K562 (cell line): ENCODE results near the gene KLF1. TPM values are rescaled to one million over a fixed set of nuclear protein-coding genes. Genes with fewer than 3 reads are reported as not detected.

Source experiments
- ARID2 ChIP-seq: fragments of 450-650 bp; IDR thresholded peaks from 2 replicates; pipeline ENCODE4 v1.6.1; 2017; ENCODE audit warnings: antibody characterized with exemption, mild to moderate bottlenecking
- BHLHE40 ChIP-seq: IDR thresholded peaks from 2 replicates; pipeline ENCODE4 v1.6.1; 2011; ENCODE audit warnings: low read length, improper control_type of control experiment
- CBX5 ChIP-seq: IDR thresholded peaks from 2 replicates; pipeline ENCODE4 v1.6.1; 2014; ENCODE audit warnings: low read depth, borderline replicate concordance
- CBX8 ChIP-seq: fragments of 200-600 bp; sonication (generic); IDR thresholded peaks from 2 replicates; pipeline ENCODE4 v1.6.1; 2012; ENCODE audit warnings: borderline replicate concordance, mixed run types, low read depth, mild to moderate bottlenecking, moderate library complexity, mixed read lengths, low read length, control low read depth, inconsistent platforms; ENCODE audit not compliant: poor library complexity, severe bottlenecking; ENCODE audit errors: extremely low read depth
- ESRRB ChIP-seq: fragments of 250-450 bp; sonication (Bioruptor Pico); IDR thresholded peaks from 2 replicates; pipeline ENCODE4 v1.5.0; 2020; ENCODE audit warnings: mild to moderate bottlenecking, moderate library complexity, borderline replicate concordance
- KLF10 ChIP-seq: fragments of 250-450 bp; sonication (Bioruptor Pico); IDR thresholded peaks from 2 replicates; pipeline ENCODE4 v1.6.1; 2021; ENCODE audit warnings: matching md5 sums
- RFX5 ChIP-seq: IDR thresholded peaks from 2 replicates; pipeline ENCODE4 v1.6.1; 2011; ENCODE audit warnings: low read depth, mild to moderate bottlenecking, improper control_type of control experiment, low read length
- TCF3 ChIP-seq: sonication (generic); formaldehyde crosslinking; IDR thresholded peaks from 2 replicates; pipeline ENCODE4 v1.4.0; 2020; ENCODE audit warnings: mild to moderate bottlenecking, missing genetic modification reagents
- VEZF1 ChIP-seq: fragments of 200-800 bp; sonication (Bioruptor generic); IDR thresholded peaks from 2 replicates; pipeline ENCODE4 v1.6.1; 2017; ENCODE audit warnings: missing genetic modification characterization, missing compliant biosample characterization
- XRCC4 ChIP-seq: IDR thresholded peaks from one replicate; pipeline ENCODE4 v1.6.1; 2011; ENCODE audit not compliant: insufficient read depth, insufficient read length; ENCODE audit errors: extremely low read depth
- ZC3H4 ChIP-seq: sonication (generic); formaldehyde crosslinking; IDR thresholded peaks from 2 replicates; pipeline ENCODE4 v1.9.0; 2021; ENCODE audit warnings: missing genetic modification reagents, borderline replicate concordance
- polyA plus RNA-seq, 8 experiments: library from polyadenylated mRNA; depleted of rRNA in 4 of 8; stranded (reverse) in 5 of 8; unstranded in 3 of 8; fragments of >200 nt; fragmentation: Nextera tagmentation in 2 of 8; fragmentation: Illumina TruSeq in 1 of 8; extraction: Ambion mirVana in 2 of 8; extraction: Trizol in 1 of 8; gene quantifications; 2 replicates each; pipeline versions ENCODE4 v1.2.1 to v1.2.3, GENCODE V29; 2011 to 2014; ENCODE audit warnings: inconsistent platforms in 1 of 8, missing spikeins in 1 of 8
- total RNA-seq, 7 experiments: library from RNA; depleted of rRNA in 6 of 7; stranded (reverse); fragments of >200 nt in 6 of 7; fragmentation: Illumina TruSeq in 2 of 7; extraction: Trizol in 2 of 7; gene quantifications; 2 replicates each; pipeline versions ENCODE4 v1.2.1 to v1.2.3, GENCODE V29; 2011 to 2021; ENCODE audit warnings: low replicate concordance in 1 of 7
- TF ChIP-seq, protein P1 (sequence below): sonication (generic); formaldehyde crosslinking; IDR thresholded peaks from 2 replicates; pipeline ENCODE4 v1.8.0; 2022; ENCODE audit warnings: mild to moderate bottlenecking, missing genetic modification reagents
- TF ChIP-seq, protein P2 (sequence below): sonication (generic); formaldehyde crosslinking; IDR thresholded peaks from 2 replicates; pipeline ENCODE4 v1.8.0; 2023; ENCODE audit warnings: missing genetic modification reagents, mild to moderate bottlenecking, borderline replicate concordance
- TF ChIP-seq, protein P3 (sequence below): sonication (generic); formaldehyde crosslinking; IDR thresholded peaks from 2 replicates; pipeline ENCODE4 v1.8.0; 2022; ENCODE audit warnings: mild to moderate bottlenecking, missing genetic modification reagents

KLF1 gene
- total and polyA plus RNA-seq, 9 of the 15 experiments (the other 6 are each of a cell fraction or from before 2014, with no cell fraction given) = 8.4 to 163 (median 47.3) TPM

- TF ChIP-seq ZC3H4 (0 out of 2 replicates have a peak, but pooled peaks have one; percentile 71), XRCC4 (no peak), TCF3 (CRISPR knock-in tag) (no peak; the same call in 1 of the 2 replicates), CBX8 (no peak), KLF10 (no peak), BHLHE40 (peak; percentile 84), ESRRB (no peak), VEZF1 (CRISPR knock-in tag) (peak; percentile 29; the same call in 1 of the 2 replicates), CBX5 (no peak), ARID2 (no peak), RFX5 (no peak)
- TF ChIP-seq, protein P1, sequence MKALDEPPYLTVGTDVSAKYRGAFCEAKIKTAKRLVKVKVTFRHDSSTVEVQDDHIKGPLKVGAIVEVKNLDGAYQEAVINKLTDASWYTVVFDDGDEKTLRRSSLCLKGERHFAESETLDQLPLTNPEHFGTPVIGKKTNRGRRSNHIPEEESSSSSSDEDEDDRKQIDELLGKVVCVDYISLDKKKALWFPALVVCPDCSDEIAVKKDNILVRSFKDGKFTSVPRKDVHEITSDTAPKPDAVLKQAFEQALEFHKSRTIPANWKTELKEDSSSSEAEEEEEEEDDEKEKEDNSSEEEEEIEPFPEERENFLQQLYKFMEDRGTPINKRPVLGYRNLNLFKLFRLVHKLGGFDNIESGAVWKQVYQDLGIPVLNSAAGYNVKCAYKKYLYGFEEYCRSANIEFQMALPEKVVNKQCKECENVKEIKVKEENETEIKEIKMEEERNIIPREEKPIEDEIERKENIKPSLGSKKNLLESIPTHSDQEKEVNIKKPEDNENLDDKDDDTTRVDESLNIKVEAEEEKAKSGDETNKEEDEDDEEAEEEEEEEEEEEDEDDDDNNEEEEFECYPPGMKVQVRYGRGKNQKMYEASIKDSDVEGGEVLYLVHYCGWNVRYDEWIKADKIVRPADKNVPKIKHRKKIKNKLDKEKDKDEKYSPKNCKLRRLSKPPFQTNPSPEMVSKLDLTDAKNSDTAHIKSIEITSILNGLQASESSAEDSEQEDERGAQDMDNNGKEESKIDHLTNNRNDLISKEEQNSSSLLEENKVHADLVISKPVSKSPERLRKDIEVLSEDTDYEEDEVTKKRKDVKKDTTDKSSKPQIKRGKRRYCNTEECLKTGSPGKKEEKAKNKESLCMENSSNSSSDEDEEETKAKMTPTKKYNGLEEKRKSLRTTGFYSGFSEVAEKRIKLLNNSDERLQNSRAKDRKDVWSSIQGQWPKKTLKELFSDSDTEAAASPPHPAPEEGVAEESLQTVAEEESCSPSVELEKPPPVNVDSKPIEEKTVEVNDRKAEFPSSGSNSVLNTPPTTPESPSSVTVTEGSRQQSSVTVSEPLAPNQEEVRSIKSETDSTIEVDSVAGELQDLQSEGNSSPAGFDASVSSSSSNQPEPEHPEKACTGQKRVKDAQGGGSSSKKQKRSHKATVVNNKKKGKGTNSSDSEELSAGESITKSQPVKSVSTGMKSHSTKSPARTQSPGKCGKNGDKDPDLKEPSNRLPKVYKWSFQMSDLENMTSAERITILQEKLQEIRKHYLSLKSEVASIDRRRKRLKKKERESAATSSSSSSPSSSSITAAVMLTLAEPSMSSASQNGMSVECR = peak; percentile 80
- TF ChIP-seq, protein P2, sequence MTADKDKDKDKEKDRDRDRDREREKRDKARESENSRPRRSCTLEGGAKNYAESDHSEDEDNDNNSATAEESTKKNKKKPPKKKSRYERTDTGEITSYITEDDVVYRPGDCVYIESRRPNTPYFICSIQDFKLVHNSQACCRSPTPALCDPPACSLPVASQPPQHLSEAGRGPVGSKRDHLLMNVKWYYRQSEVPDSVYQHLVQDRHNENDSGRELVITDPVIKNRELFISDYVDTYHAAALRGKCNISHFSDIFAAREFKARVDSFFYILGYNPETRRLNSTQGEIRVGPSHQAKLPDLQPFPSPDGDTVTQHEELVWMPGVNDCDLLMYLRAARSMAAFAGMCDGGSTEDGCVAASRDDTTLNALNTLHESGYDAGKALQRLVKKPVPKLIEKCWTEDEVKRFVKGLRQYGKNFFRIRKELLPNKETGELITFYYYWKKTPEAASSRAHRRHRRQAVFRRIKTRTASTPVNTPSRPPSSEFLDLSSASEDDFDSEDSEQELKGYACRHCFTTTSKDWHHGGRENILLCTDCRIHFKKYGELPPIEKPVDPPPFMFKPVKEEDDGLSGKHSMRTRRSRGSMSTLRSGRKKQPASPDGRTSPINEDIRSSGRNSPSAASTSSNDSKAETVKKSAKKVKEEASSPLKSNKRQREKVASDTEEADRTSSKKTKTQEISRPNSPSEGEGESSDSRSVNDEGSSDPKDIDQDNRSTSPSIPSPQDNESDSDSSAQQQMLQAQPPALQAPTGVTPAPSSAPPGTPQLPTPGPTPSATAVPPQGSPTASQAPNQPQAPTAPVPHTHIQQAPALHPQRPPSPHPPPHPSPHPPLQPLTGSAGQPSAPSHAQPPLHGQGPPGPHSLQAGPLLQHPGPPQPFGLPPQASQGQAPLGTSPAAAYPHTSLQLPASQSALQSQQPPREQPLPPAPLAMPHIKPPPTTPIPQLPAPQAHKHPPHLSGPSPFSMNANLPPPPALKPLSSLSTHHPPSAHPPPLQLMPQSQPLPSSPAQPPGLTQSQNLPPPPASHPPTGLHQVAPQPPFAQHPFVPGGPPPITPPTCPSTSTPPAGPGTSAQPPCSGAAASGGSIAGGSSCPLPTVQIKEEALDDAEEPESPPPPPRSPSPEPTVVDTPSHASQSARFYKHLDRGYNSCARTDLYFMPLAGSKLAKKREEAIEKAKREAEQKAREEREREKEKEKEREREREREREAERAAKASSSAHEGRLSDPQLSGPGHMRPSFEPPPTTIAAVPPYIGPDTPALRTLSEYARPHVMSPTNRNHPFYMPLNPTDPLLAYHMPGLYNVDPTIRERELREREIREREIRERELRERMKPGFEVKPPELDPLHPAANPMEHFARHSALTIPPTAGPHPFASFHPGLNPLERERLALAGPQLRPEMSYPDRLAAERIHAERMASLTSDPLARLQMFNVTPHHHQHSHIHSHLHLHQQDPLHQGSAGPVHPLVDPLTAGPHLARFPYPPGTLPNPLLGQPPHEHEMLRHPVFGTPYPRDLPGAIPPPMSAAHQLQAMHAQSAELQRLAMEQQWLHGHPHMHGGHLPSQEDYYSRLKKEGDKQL (CRISPR knock-in tag) = no peak
- TF ChIP-seq, protein P3, sequence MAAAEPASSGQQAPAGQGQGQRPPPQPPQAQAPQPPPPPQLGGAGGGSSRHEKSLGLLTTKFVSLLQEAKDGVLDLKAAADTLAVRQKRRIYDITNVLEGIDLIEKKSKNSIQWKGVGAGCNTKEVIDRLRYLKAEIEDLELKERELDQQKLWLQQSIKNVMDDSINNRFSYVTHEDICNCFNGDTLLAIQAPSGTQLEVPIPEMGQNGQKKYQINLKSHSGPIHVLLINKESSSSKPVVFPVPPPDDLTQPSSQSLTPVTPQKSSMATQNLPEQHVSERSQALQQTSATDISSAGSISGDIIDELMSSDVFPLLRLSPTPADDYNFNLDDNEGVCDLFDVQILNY = no peak
Measured at GRCh38 chr19:12884926-12885748, 1.9 kb downstream of the KLF1 start (continued).
